SU-DHL-6 (cell line): ENCODE data around the gene RNF150.

Experiments
- H2AFZ ChIP-seq: fragments of 200-600 bp; sonication (generic); 2 replicates; pipeline ENCODE4 v1.6.1; 2014; ENCODE audit warnings: low read depth, mild to moderate bottlenecking, moderate library complexity, mixed read lengths, antibody characterized with exemption, low read length; ENCODE audit not compliant: severe bottlenecking
- H3F3A ChIP-seq: fragments of 200-600 bp; shearing (Covaris generic); 2 replicates; pipeline ENCODE4 v1.6.0; 2016; ENCODE audit warnings: antibody characterized with exemption, mild to moderate bottlenecking; ENCODE audit not compliant: insufficient read depth
- H3K27ac ChIP-seq: fragments of 200-600 bp; sonication (generic); 2 replicates; pipeline ENCODE4 v1.5.1; 2016; ENCODE audit warnings: low read depth, mild to moderate bottlenecking, low read length, moderate library complexity, mixed read lengths
- H3K27me3 ChIP-seq: fragments of 200-600 bp; sonication (generic), shearing (Covaris generic); 2 replicates; pipeline ENCODE4 v1.6.0; 2014; ENCODE audit warnings: mild to moderate bottlenecking, low read length
- H3K36me3 ChIP-seq: fragments of 200-600 bp; sonication (generic); 2 replicates; pipeline ENCODE4 v1.6.1; 2014; ENCODE audit warnings: mild to moderate bottlenecking, low read length, mixed read lengths
- H3K4me2 ChIP-seq: fragments of 300-600, 200-600 bp; shearing (Covaris generic), sonication (generic); 2 replicates; pipeline ENCODE4 v1.6.0; 2014; ENCODE audit warnings: low read length, low read depth, mild to moderate bottlenecking; ENCODE audit not compliant: poor library complexity, severe bottlenecking
- H3K4me3 ChIP-seq: fragments of 200-600 bp; sonication (generic); 2 replicates; pipeline ENCODE4 v1.5.1; 2014; ENCODE audit warnings: antibody characterized with exemption, low read length, mild to moderate bottlenecking, mixed read lengths; ENCODE audit not compliant: insufficient read depth, poor library complexity, severe bottlenecking
- H3K79me2 ChIP-seq: fragments of 200-600 bp; sonication (generic); 2 replicates; pipeline ENCODE4 v1.6.1; 2014; ENCODE audit warnings: mild to moderate bottlenecking, low read length, moderate library complexity; ENCODE audit not compliant: insufficient read depth
- H3K9ac ChIP-seq: fragments of 200-600 bp; sonication (generic); 2 replicates; pipeline ENCODE4 v1.7.0; 2014; ENCODE audit warnings: mild to moderate bottlenecking, low read length
- H3K9me2 ChIP-seq: fragments of 200-600 bp; sonication (generic); replicated peaks from 2 replicates; pipeline ENCODE4 v1.6.1; 2014; ENCODE audit warnings: low read length; ENCODE audit not compliant: insufficient read depth
- H3K9me3 ChIP-seq: fragments of 200-600 bp; sonication (generic); 2 replicates; pipeline ENCODE4 v1.6.1; 2014; ENCODE audit warnings: low read length, mixed read lengths; ENCODE audit not compliant: insufficient read depth
- H4K20me1 ChIP-seq: fragments of 200-600 bp; sonication (generic); 2 replicates; pipeline ENCODE4 v1.6.1; 2014; ENCODE audit warnings: low read depth, mild to moderate bottlenecking, antibody characterized with exemption, low read length, moderate library complexity, mixed read lengths
- EZH2phosphoT487 ChIP-seq: fragments of 200-600 bp; sonication (generic), shearing (Covaris generic); conservative IDR thresholded peaks from 2 replicates; pipeline ENCODE4 v1.6.1; 2018; ENCODE audit warnings: mild to moderate bottlenecking, antibody characterized with exemption, low read length, moderate library complexity, mixed read lengths
- TF ChIP-seq, protein P1 (sequence below): fragments of 200-600 bp; sonication (generic); IDR thresholded peaks from one replicate; pipeline ENCODE4 v1.5.1; 2017; ENCODE audit warnings: antibody characterized with exemption, mild to moderate bottlenecking, low read length, moderate library complexity; ENCODE audit not compliant: insufficient read depth, poor library complexity, severe bottlenecking

Gene RNF150

DNA sequence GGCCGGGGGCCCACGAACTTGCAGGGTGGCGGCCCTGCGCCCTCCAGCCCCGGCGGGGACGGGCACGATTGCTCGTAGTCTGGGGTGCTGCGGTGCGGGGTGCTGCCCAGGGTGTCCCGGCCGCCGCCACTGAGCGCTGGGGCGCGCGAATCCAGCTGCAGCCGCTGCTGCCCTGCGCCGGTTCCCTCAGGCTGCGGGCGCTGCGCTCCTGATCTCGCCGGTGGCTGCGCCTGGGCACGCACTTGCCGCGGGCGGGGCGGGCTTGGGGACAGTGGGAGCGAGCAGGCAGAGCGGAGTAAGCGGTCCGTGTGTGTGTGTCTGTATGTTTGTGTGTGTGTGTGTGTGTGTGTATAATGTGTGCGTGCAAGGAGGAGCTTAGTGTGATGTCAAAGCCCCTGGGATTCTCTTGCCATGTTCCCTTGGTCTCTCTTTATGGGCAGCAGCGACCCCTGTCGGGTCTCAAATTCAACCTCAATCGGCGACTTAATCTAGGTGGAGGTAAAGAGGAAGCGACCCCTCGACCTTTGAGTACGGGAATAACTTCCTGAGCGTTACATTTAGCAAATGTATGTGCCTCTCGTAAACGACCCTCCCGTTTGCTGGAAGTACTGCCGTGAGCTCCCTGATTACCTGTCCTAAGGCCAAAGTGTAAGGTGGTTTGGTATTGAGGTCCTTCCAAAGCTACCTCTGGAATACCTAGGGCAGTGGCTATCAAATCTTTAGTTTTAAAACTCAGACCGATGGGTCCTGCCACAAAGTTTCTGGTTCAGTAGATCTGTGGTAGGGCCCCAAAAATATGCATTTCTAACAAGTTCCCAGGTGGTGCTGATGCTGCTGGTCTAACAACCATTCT, at the start of gene RNF150:
RNF150 (minus strand) TSS at position 324 of the 853 bp plus-strand sequence.
- Histone ChIP-seq H3K27ac (no peak within 1 kb of the TSS), H4K20me1 (no peaks in the 10 kb centered on the region), H3K36me3 (no peaks in the 10 kb centered on the region), H2AFZ (no peak within 1 kb of the TSS), H3K9me2 (no peaks in the 10 kb centered on the region), H3K9me3 (no peaks in the 10 kb centered on the region), H3K27me3 (no peaks in the 10 kb centered on the region), H3F3A (no peaks in the 10 kb centered on the region), H3K9ac (no peak within 1 kb of the TSS), H3K4me3 (no peak within 1 kb of the TSS), H3K4me2 (no peak within 1 kb of the TSS), H3K79me2 (no peaks in the 10 kb centered on the region)
- TF ChIP-seq EZH2phosphoT487 = no peak
- TF ChIP-seq, protein P1, sequence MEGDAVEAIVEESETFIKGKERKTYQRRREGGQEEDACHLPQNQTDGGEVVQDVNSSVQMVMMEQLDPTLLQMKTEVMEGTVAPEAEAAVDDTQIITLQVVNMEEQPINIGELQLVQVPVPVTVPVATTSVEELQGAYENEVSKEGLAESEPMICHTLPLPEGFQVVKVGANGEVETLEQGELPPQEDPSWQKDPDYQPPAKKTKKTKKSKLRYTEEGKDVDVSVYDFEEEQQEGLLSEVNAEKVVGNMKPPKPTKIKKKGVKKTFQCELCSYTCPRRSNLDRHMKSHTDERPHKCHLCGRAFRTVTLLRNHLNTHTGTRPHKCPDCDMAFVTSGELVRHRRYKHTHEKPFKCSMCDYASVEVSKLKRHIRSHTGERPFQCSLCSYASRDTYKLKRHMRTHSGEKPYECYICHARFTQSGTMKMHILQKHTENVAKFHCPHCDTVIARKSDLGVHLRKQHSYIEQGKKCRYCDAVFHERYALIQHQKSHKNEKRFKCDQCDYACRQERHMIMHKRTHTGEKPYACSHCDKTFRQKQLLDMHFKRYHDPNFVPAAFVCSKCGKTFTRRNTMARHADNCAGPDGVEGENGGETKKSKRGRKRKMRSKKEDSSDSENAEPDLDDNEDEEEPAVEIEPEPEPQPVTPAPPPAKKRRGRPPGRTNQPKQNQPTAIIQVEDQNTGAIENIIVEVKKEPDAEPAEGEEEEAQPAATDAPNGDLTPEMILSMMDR = no peak

DNA sequence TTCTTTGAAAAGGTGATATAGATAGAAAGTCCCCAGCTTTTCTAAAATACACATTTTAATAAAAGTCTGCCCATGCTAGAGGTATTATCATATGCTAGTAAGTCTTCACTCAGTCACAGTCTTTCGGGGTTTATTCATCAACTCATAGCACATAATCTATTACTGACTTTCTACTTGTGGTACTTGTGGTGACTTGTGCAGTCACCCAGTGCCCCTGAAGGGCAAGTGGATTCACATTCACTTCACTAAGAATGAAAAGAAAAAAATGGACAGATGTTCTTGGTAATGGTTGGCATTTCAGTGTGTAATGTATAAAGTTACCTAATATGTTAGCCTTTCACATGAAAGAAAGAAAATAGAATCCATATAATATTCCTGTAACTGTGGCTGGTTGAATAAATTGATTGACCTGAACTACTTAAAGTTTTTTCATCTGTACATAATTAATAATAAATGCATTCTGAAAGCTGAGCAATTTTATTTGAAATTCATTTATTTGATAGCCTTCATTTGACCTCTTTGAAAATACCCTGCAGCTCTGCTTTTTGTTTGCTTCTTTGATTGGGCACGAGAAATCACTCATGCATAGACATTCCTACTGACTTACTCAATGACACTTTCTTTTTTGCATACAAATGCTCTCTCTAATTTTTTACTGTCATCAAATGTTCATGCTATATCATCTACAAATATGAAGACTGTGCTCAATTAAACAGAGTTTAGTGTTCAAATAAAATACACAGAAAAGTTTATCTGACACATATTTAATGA, 47.9 kb upstream of the RNF150 start:
- H3K9me2 ChIP-seq = no peaks in the 10 kb centered on the region
- no peak overlapping the region for H2AFZ ChIP-seq
- H3K4me3 ChIP-seq = no peak overlapping the region
- H3K79me2 ChIP-seq = no peaks in the 10 kb centered on the region
- H3K27ac ChIP-seq = no peak overlapping the region
- no peaks in the 10 kb centered on the region for H4K20me1 ChIP-seq
- H3K27me3 ChIP-seq = no peaks in the 10 kb centered on the region
- H3K9me3 ChIP-seq = no peaks in the 10 kb centered on the region
- H3K9ac ChIP-seq = no peak overlapping the region
- no peak for TF ChIP-seq EZH2phosphoT487
- TF ChIP-seq, protein P1 = no peak
- no peaks in the 10 kb centered on the region for H3K36me3 ChIP-seq
- H3K4me2 ChIP-seq = no peak overlapping the region
- no peaks in the 10 kb centered on the region for H3F3A ChIP-seq

DNA sequence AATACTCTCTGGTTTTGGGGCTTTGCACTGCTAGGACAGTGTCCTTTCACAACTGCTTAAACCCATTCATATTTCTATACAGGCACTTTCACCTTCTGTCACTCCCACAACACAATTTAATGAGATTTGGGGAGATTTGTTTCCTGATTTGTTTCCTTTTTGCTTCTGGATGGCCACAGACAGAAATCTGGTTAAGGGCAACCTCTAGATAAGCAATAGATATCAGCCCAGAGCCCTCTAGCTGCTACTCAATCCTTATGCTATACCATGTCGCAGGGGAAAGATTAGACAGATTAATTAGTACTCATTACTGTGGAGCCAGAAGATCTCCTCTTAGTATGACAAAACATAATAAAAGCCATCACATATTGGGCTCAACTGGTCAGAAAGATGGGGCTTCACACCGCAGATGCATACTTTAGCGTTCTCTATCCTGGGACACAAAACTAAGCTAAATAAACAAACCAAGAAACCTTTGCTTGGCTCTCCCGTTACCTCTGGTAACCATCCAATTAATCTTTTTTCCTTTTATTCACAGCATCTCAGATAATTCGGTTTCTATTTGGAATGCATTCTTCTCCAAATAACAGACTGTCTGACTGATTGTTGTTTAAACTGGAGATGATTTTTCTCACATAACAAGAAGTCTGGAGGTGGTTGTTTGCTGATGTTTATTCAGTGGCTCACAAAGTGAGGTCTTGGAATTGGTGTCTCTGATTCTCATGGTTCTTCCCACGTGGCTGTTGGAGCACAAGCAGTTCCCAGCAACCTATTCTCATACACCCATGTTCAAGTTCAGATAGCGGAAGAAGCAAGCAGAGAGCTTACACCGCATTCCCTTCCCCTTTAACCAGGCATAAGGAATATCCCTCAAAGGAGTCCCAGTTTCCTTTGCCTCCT, 46.5 kb upstream of the RNF150 start:
- Histone ChIP-seq H3K36me3 (no peaks in the 10 kb centered on the region), H3K4me3 (no peak overlapping the region), H2AFZ (no peak overlapping the region), H4K20me1 (no peaks in the 10 kb centered on the region), H3K79me2 (no peaks in the 10 kb centered on the region), H3K9me2 (no peaks in the 10 kb centered on the region), H3K27ac (no peak overlapping the region), H3K9ac (no peak overlapping the region), H3F3A (no peaks in the 10 kb centered on the region), H3K4me2 (no peak overlapping the region), H3K27me3 (no peaks in the 10 kb centered on the region), H3K9me3 (no peaks in the 10 kb centered on the region)
- no peak for TF ChIP-seq EZH2phosphoT487
- TF ChIP-seq, protein P1 = no peak
